Nephron progenitor cell (in vitro differentiated cells): Measurements from ENCODE around the gene ADGRV1.
A peak's percentile ranks its signal among the peaks of the same experiment; 100 is the strongest.

ENCODE experiments used
- DNase-seq: peaks from one replicate; pipeline ENCODE4 v3.0.0; 2021
- H3K27ac Mint-ChIP-seq: 2 replicates; pipeline ENCODE4 v1.8.0; 2021; ENCODE audit warnings: mild to moderate bottlenecking, moderate library complexity, mixed read lengths
- H3K27me3 Mint-ChIP-seq: 2 replicates; pipeline ENCODE4 v1.8.0; 2021; ENCODE audit warnings: mild to moderate bottlenecking, low read depth, mixed read lengths; ENCODE audit not compliant: poor library complexity
- H3K36me3 Mint-ChIP-seq: 2 replicates; pipeline ENCODE4 v1.8.0; 2021; ENCODE audit warnings: low read depth, mixed read lengths
- H3K4me1 Mint-ChIP-seq: 2 replicates; pipeline ENCODE4 v1.8.0; 2021; ENCODE audit warnings: mixed read lengths
- H3K4me3 Mint-ChIP-seq: 2 replicates; pipeline ENCODE4 v1.8.0; 2021; ENCODE audit warnings: mild to moderate bottlenecking, moderate library complexity, mixed read lengths
- H3K9me3 Mint-ChIP-seq: 2 replicates; pipeline ENCODE4 v1.8.0; 2021; ENCODE audit warnings: mild to moderate bottlenecking, moderate library complexity, mixed read lengths
- TF ChIP-seq, protein P1 (sequence below): fragments of 200-600 bp; sonication (generic); IDR thresholded peaks from 2 replicates; pipeline ENCODE4 v1.5.0; 2021; ENCODE audit warnings: antibody characterized with exemption

ADGRV1 gene

DNA sequence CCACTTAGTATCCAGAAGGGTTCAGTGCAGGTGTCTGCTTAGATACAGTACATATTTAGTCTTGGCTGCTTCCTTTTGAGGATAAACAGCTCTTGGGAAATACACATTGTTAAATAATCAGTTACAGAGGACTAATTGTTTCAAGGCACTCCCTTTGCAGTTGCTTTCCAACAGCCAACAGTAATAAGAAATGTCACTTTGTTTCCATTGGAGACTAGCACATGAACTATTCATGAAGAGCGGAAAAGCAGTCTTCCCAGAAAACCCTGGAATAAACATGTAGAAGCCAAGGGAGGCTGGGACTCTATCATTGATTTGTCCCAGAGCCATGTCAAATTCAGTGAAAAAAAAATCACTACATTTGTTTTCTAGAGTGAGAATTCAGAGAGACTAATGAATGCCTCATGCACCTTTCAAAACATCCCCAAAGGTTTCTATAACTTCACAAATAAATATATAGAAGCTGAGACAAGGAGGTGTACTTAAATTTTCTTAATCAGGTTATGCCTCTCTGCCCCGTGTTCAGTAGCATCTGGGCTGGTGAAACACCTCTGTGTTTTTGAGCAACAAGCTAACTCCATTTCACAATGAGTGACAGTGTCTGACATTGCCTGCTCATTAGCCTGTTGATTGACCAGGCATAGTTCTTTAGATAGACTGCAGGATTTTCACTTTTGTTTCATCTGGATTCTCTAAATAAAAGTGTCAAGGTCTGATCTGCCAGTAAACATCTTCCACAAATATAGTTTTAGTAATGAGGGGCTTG is 553.1 kb downstream of the ADGRV1 start:
- H3K27me3 Mint-ChIP-seq = no peaks in the 10 kb centered on the region
- H3K4me3 Mint-ChIP-seq = no peak overlapping the region
- H3K9me3 Mint-ChIP-seq = no peaks in the 10 kb centered on the region

DNA sequence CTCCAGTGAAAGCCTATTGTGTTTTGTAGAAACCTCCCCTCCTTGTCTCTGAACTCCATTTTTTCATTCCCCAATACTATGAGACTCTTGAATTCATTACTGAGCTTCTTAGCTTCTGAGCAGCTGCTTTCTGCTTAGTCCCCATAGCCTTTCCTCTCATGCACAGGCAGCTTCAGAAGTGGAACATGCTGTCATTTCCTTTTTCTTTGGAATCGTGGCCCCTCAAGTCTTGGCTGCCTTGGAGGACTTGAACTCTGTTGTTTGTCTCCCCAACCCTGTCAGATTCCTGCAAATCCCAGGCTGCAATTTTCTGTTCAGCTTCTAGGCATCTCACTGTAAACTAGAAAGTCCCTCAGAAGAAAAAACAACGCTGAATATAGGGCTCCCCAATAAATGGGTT is 556.1 kb downstream of the ADGRV1 start:
- Mint-ChIP-seq H3K9me3 (no peaks in the 10 kb centered on the region), H3K27me3 (no peaks in the 10 kb centered on the region), H3K4me3 (no peak overlapping the region), H3K27ac (peak overlapping the region; percentile 53), H3K36me3 (no peaks in the 10 kb centered on the region), H3K4me1 (no peaks in the 10 kb centered on the region)
- no peak for DNase-seq
- TF ChIP-seq, protein P1, sequence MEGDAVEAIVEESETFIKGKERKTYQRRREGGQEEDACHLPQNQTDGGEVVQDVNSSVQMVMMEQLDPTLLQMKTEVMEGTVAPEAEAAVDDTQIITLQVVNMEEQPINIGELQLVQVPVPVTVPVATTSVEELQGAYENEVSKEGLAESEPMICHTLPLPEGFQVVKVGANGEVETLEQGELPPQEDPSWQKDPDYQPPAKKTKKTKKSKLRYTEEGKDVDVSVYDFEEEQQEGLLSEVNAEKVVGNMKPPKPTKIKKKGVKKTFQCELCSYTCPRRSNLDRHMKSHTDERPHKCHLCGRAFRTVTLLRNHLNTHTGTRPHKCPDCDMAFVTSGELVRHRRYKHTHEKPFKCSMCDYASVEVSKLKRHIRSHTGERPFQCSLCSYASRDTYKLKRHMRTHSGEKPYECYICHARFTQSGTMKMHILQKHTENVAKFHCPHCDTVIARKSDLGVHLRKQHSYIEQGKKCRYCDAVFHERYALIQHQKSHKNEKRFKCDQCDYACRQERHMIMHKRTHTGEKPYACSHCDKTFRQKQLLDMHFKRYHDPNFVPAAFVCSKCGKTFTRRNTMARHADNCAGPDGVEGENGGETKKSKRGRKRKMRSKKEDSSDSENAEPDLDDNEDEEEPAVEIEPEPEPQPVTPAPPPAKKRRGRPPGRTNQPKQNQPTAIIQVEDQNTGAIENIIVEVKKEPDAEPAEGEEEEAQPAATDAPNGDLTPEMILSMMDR = no peak

More for the DNA sequence above, 553.1 kb downstream of the ADGRV1 start:
- Mint-ChIP-seq H3K36me3 (peaks cover 8% of the 10 kb centered on the region), H3K27ac (peak overlapping the region; percentile 83), H3K4me1 (peaks cover 9% of the 10 kb centered on the region)
- TF ChIP-seq, protein P1 = no peak
- no peak for DNase-seq

GRCh38 chr5:91118354-91118753 is 559.8 kb downstream of the ADGRV1 start:
- TF ChIP-seq, protein P1 = no peak
- DNase-seq = no peak
- H3K4me1 Mint-ChIP-seq = peaks cover 8% of the 10 kb centered on the region
- no peaks in the 10 kb centered on the region for H3K36me3 Mint-ChIP-seq
- no peaks in the 10 kb centered on the region for H3K27me3 Mint-ChIP-seq
- H3K27ac Mint-ChIP-seq = no peak overlapping the region
- H3K9me3 Mint-ChIP-seq = no peaks in the 10 kb centered on the region
- H3K4me3 Mint-ChIP-seq = no peak overlapping the region

- no peak for DNase-seq
Measured at GRCh38 chr5:91118796-91119195, 560.2 kb downstream of the ADGRV1 start.

DNA sequence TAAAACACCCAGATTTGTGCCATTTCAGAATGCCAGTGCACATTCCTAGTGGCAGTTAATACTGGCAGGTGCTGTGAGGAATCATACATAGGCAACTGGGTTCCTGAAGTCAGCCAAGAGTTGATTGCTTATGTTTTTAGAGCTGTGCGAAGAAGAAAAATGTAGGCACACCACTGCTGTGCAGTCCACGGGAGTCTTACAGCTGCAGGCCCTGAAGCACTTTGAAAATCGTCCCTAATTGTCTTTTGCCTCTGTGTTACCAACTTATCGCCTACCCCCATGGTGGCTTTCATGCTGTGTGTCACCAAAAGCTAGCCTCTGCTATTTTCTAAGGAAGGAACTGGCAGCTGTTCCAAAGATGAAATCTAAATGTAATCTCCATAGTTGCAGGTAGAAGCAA is 560.6 kb downstream of the ADGRV1 start:
- peak overlapping the region; percentile 33 for H3K27ac Mint-ChIP-seq
- no peak overlapping the region for H3K4me3 Mint-ChIP-seq
- H3K4me1 Mint-ChIP-seq = peaks cover 8% of the 10 kb centered on the region
- DNase-seq = no peak
- H3K36me3 Mint-ChIP-seq = no peaks in the 10 kb centered on the region
- TF ChIP-seq, protein P1 = no peak
- H3K9me3 Mint-ChIP-seq = no peaks in the 10 kb centered on the region
- H3K27me3 Mint-ChIP-seq = no peaks in the 10 kb centered on the region

More at GRCh38 chr5:91118796-91119195, 560.2 kb downstream of the ADGRV1 start:
- Mint-ChIP-seq H3K36me3 (no peaks in the 10 kb centered on the region), H3K4me1 (peaks cover 8% of the 10 kb centered on the region), H3K9me3 (no peaks in the 10 kb centered on the region), H3K27me3 (no peaks in the 10 kb centered on the region), H3K27ac (no peak overlapping the region), H3K4me3 (no peak overlapping the region)
- TF ChIP-seq, protein P1 = no peak
